ENCODE results near the gene PACS2.

Gene PACS2

GRCh38 chr14:105427936-105428485 is 113.5 kb downstream of the PACS2 start:
- Histone ChIP-seq H3K9me3 (replicated peaks in 1 of 11) (peaks cover 0 to 36% (median 11%) of the 10 kb centered on the region in 11 experiments; a peak in 11 of 22 replicates), H3K4me2 (no peak overlapping the region), H3K4me1 (peaks cover 0 to 23% (median 10%) of the 10 kb centered on the region in 10 experiments; a peak in 12 of 20 replicates), H4K20me1 (peaks cover 66 to 98% (median 93%) of the 10 kb centered on the region in 11 experiments), H3K27ac (no peak overlapping the region), H3K27me3 (no peaks in the 10 kb centered on the region), H3K4me3 (no peak overlapping the region), H3K9ac (no peak overlapping the region), H3K36me3 (peaks cover 27 to 96% (median 87%) of the 10 kb centered on the region in 11 experiments; a peak in 21 of 22 replicates)
- TF ChIP-seq Cebpa-rat (IDR thresholded peaks at IDR 0.05): no peak

DNA sequence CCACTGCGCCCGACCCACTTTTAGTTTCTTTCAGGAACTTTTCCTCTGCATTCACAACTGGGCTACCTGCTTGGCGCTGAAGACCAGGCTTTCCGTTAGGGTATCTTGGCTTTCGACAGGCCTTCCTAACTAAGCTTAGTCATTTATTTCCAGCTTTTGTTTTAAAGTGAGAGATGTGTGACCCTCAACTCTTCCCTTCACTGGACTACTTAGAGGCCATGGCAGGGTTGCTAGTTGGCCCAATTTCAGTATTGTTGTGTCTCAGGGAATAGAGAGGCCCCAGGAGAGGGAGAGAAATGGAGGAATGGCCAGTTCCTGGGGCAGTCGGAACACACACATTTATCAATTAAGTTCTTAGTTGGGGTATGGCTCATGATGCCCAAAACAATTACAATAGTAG is 115.5 kb downstream of the PACS2 start:
- no peaks in the 10 kb centered on the region for H3K27me3 ChIP-seq
- no peak overlapping the region for H3K4me2 ChIP-seq
- H3K4me1 ChIP-seq: peaks cover 6 to 24% (median 12%) of the 10 kb centered on the region in 10 experiments; a peak in 16 of 20 replicates
- no peak overlapping the region for H3K4me3 ChIP-seq
- peaks cover 32 to 97% (median 80%) of the 10 kb centered on the region in 11 experiments; a peak in 21 of 22 replicates for H3K36me3 ChIP-seq
- peaks cover 63 to 98% (median 91%) of the 10 kb centered on the region in 11 experiments for H4K20me1 ChIP-seq
- H3K9ac ChIP-seq: no peak overlapping the region
- peaks cover 0 to 56% (median 24%) of the 10 kb centered on the region in 11 experiments; a peak in 14 of 22 replicates for H3K9me3 ChIP-seq (replicated peaks in 1 of 11)
- no peak for TF ChIP-seq Cebpa-rat (IDR thresholded peaks at IDR 0.05)
- H3K27ac ChIP-seq: no peak overlapping the region

GRCh38 chr14:105430565-105430964 is 116.0 kb downstream of the PACS2 start:
- H3K9me3 ChIP-seq (replicated peaks in 1 of 11): peaks cover 0 to 61% (median 27%) of the 10 kb centered on the region in 11 experiments; a peak in 14 of 22 replicates
- no peak overlapping the region for H3K27ac ChIP-seq
- peaks cover 64 to 98% (median 91%) of the 10 kb centered on the region in 11 experiments for H4K20me1 ChIP-seq
- no peak for TF ChIP-seq Cebpa-rat (IDR thresholded peaks at IDR 0.05)
- no peak overlapping the region for H3K4me3 ChIP-seq
- H3K27me3 ChIP-seq: no peaks in the 10 kb centered on the region
- H3K9ac ChIP-seq: no peak overlapping the region
- peaks cover 11 to 30% (median 17%) of the 10 kb centered on the region in 10 experiments for H3K4me1 ChIP-seq
- H3K36me3 ChIP-seq: peaks cover 32 to 97% (median 79%) of the 10 kb centered on the region in 11 experiments; a peak in 21 of 22 replicates
- H3K4me2 ChIP-seq: no peak overlapping the region

GRCh38 chr14:105431256-105431655 is 116.7 kb downstream of the PACS2 start:
- Histone ChIP-seq H3K36me3 (peaks cover 31 to 99% (median 79%) of the 10 kb centered on the region in 11 experiments; a peak in 21 of 22 replicates), H3K9ac (no peak overlapping the region), H3K9me3 (replicated peaks in 1 of 11) (peaks cover 0 to 68% (median 27%) of the 10 kb centered on the region in 11 experiments; a peak in 14 of 22 replicates), H3K4me3 (no peak overlapping the region), H3K27ac (no peak overlapping the region), H3K4me1 (peaks cover 17 to 37% (median 24%) of the 10 kb centered on the region in 10 experiments), H4K20me1 (peaks cover 67 to 98% (median 92%) of the 10 kb centered on the region in 11 experiments), H3K4me2 (no peak overlapping the region), H3K27me3 (no peaks in the 10 kb centered on the region)
- no peak for TF ChIP-seq Cebpa-rat (IDR thresholded peaks at IDR 0.05)

- Histone ChIP-seq H3K36me3 (peaks cover 31 to 99% (median 79%) of the 10 kb centered on the region in 11 experiments; a peak in 21 of 22 replicates), H3K4me2 (no peak overlapping the region), H3K9ac (no peak overlapping the region), H3K4me3 (no peak overlapping the region), H4K20me1 (peaks cover 67 to 98% (median 92%) of the 10 kb centered on the region in 11 experiments), H3K4me1 (peaks cover 22 to 40% (median 29%) of the 10 kb centered on the region in 10 experiments), H3K27ac (no peak overlapping the region), H3K27me3 (no peaks in the 10 kb centered on the region), H3K9me3 (replicated peaks in 1 of 11) (peaks cover 0 to 70% (median 25%) of the 10 kb centered on the region in 11 experiments; a peak in 14 of 22 replicates)
- TF ChIP-seq Cebpa-rat (IDR thresholded peaks at IDR 0.05): no peak
Measured at GRCh38 chr14:105432657-105433056, 118.1 kb downstream of the PACS2 start.

GRCh38 chr14:105433161-105433605 is 118.6 kb downstream of the PACS2 start:
- no peak for TF ChIP-seq Cebpa-rat (IDR thresholded peaks at IDR 0.05)
- Histone ChIP-seq H3K9ac (no peak overlapping the region), H4K20me1 (peaks cover 67 to 98% (median 92%) of the 10 kb centered on the region in 11 experiments), H3K27me3 (no peaks in the 10 kb centered on the region), H3K4me2 (no peak overlapping the region), H3K4me3 (no peak overlapping the region), H3K27ac (no peak overlapping the region), H3K36me3 (peaks cover 35 to 99% (median 79%) of the 10 kb centered on the region in 11 experiments; a peak in 21 of 22 replicates), H3K4me1 (peaks cover 22 to 40% (median 29%) of the 10 kb centered on the region in 10 experiments), H3K9me3 (replicated peaks in 1 of 11) (peaks cover 0 to 70% (median 25%) of the 10 kb centered on the region in 11 experiments; a peak in 14 of 22 replicates)

DNA sequence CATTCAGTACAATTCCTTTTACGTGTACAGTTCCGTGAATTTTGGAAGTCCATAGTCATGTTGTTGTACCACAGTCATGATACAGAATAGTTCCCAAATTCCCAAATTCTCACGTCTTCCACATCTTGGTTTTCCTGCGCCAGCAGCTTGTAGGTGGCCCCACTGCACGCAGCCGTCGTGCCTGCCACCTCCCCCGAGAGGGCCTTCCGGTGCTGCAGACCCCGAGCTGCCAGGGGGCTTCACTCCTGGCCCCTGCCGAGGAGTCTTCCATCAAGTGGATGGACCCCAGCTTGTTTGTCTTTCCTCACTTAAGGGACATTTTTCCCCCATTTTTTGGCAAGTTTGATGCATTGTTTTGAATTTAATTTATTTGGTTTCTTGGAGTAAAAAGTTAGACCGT is 121.9 kb downstream of the PACS2 start:
- no peak overlapping the region for H3K9ac ChIP-seq
- no peak for TF ChIP-seq Cebpa-rat (IDR thresholded peaks at IDR 0.05)
- no peak overlapping the region for H3K4me3 ChIP-seq
- no peaks in the 10 kb centered on the region for H3K27me3 ChIP-seq
- peaks cover 81 to 99% (median 96%) of the 10 kb centered on the region in 11 experiments for H4K20me1 ChIP-seq
- H3K4me1 ChIP-seq: peaks cover 22 to 67% (median 41%) of the 10 kb centered on the region in 10 experiments
- H3K27ac ChIP-seq: no peak overlapping the region
- peak overlapping the region in 3 of 11 experiments; percentile 44 to 49 (median 46); a peak in 4 of 22 replicates for H3K4me2 ChIP-seq
- peaks cover 50 to 97% (median 83%) of the 10 kb centered on the region in 11 experiments for H3K36me3 ChIP-seq
- peaks cover 0 to 54% (median 12%) of the 10 kb centered on the region in 11 experiments; a peak in 13 of 22 replicates for H3K9me3 ChIP-seq (replicated peaks in 1 of 11)

GRCh38 chr14:105436891-105437722 is 122.6 kb downstream of the PACS2 start:
- Histone ChIP-seq H3K27ac (peak overlapping the region in 1 of 11 experiments; percentile 15; a peak in 1 of 22 replicates), H3K36me3 (peaks cover 48 to 96% (median 80%) of the 10 kb centered on the region in 11 experiments), H3K27me3 (no peaks in the 10 kb centered on the region), H4K20me1 (peaks cover 82 to 98% (median 93%) of the 10 kb centered on the region in 11 experiments), H3K4me3 (no peak overlapping the region), H3K9me3 (replicated peaks in 1 of 11) (peaks cover 0 to 48% (median 11%) of the 10 kb centered on the region in 11 experiments; a peak in 11 of 22 replicates), H3K9ac (no peak overlapping the region), H3K4me2 (peak overlapping the region in 4 of 11 experiments; percentile 16 to 49 (median 45); a peak in 6 of 22 replicates), H3K4me1 (peaks cover 22 to 67% (median 41%) of the 10 kb centered on the region in 10 experiments)
- no peak for TF ChIP-seq Cebpa-rat (IDR thresholded peaks at IDR 0.05)
